HCT116 (cell line): ENCODE data around the gene ZFX. TPM values are rescaled to one million over a fixed set of nuclear protein-coding genes. Genes with fewer than 3 reads are reported as not detected.

ENCODE experiments used
- ATAC-seq: fragments of 200-7000 bp; cut with Tn5 transposase; 2 replicates; pipeline ENCODE4 v1.9.1; 2020; ENCODE audit warnings: mild to moderate bottlenecking, moderate library complexity
- BruUV-seq: library from RNA; stranded (reverse); fragments of 400-500 nt; replicated peaks from 2 replicates; lab custom pipeline; 2021; lab: Mats Ljungman, UMichigan
- CTCF ChIA-PET: fragments of 300-600 bp; sonication (Branson Sonifier 250); formaldehyde crosslinking; loops from one replicate; lab custom pipeline; 2021; ENCODE audit warnings: antibody characterized with exemption; lab: Charles Lee
- POLR2A ChIA-PET: fragments of 300-600, 350-600 bp; sonication (Branson Sonifier 250); formaldehyde crosslinking; loops from one replicate; lab custom pipeline; 2021; ENCODE audit warnings: antibody characterized with exemption; lab: Charles Lee
- RAD21 ChIA-PET, 2 experiments: fragments of 300-600 bp; sonication (Branson Sonifier 250); formaldehyde crosslinking; loops; one replicate each; lab custom pipeline; 2023; ENCODE audit warnings: low total read pairs in 2 of 2; ENCODE audit not compliant: uncharacterized antibody in 2 of 2, unreplicated experiment in 2 of 2, low non-redundant PET in 1 of 2; lab: Charles Lee
- DNase-seq: peaks from one replicate; pipeline ENCODE4 v3.0.0-alpha.2; 2010; ENCODE audit warnings: low read depth, low spot score
- H2AFZ ChIP-seq: fragments of 200-600 bp; shearing (Covaris generic), sonication (generic); 2 replicates; pipeline ENCODE4 v1.6.1; 2017; ENCODE audit warnings: low read depth, mixed run types, mixed read lengths, antibody characterized with exemption, low read length; ENCODE audit not compliant: poor library complexity, severe bottlenecking
- H3K27ac ChIP-seq: 2 replicates; pipeline ENCODE4 v1.5.1; 2012; ENCODE audit warnings: low read depth, low read length
- H3K27me3 ChIP-seq: fragments of 200-600 bp; sonication (generic); 2 replicates; pipeline ENCODE4 v1.6.1; 2016; ENCODE audit warnings: mixed run types, low read length, mixed read lengths; ENCODE audit not compliant: insufficient read depth
- H3K36me3 ChIP-seq, 2 experiments: fragments of 200-500 bp in 1 of 2; fragments of 200-600 bp in 1 of 2; sonication (Bioruptor generic) in 1 of 2; sonication (generic) in 1 of 2; 2 replicates each; pipeline versions ENCODE4 v1.5.1 to v1.6.1; 2014 to 2016; ENCODE audit warnings: low read length in 2 of 2, inconsistent platforms in 1 of 2, mixed read lengths in 1 of 2, mixed run types in 1 of 2; ENCODE audit not compliant: insufficient read depth in 2 of 2, control insufficient read depth in 1 of 2
- H3K4me1 ChIP-seq, 2 experiments: fragments of 200-600 bp in 1 of 2; sonication (generic) in 1 of 2; 2 replicates each; pipeline versions ENCODE4 v1.5.1 to v1.6.1; 2012 to 2017; ENCODE audit warnings: low read length in 2 of 2, inconsistent platforms in 1 of 2, mild to moderate bottlenecking in 1 of 2, mixed read lengths in 1 of 2, mixed run types in 1 of 2, moderate library complexity in 1 of 2; ENCODE audit not compliant: insufficient read depth in 2 of 2, control insufficient read depth in 1 of 2
- H3K4me2 ChIP-seq: fragments of 200-600 bp; sonication (generic); 2 replicates; pipeline ENCODE4 v1.6.1; 2017; ENCODE audit warnings: mixed run types, low read length, mixed read lengths
- H3K4me3 ChIP-seq, 2 experiments: fragments of 200-600 bp in 1 of 2; sonication (generic) in 1 of 2; replicated peaks in 1 of 2; 2 replicates each; pipeline ENCODE4 v1.5.1; 2011 to 2016; ENCODE audit warnings: low read length in 2 of 2, control low read depth in 1 of 2, low read depth in 1 of 2, mild to moderate bottlenecking in 1 of 2, mixed read lengths in 1 of 2, mixed run types in 1 of 2
- H3K79me2 ChIP-seq: fragments of 200-600 bp; sonication (generic); 2 replicates; pipeline ENCODE4 v1.6.1; 2017; ENCODE audit warnings: mild to moderate bottlenecking, mixed run types, low read length, moderate library complexity, mixed read lengths; ENCODE audit not compliant: insufficient read depth
- H3K9ac ChIP-seq: fragments of 200-600 bp; sonication (generic); 2 replicates; pipeline ENCODE4 v1.6.1; 2016; ENCODE audit warnings: low read length, mixed read lengths
- H3K9me2 ChIP-seq: fragments of 200-600 bp; sonication (generic), shearing (Covaris generic); 2 replicates; pipeline ENCODE4 v1.6.1; 2017; ENCODE audit warnings: mixed run types, mild to moderate bottlenecking, moderate library complexity; ENCODE audit not compliant: insufficient read depth
- H3K9me3 ChIP-seq, 2 experiments: fragments of 200-500 bp in 1 of 2; fragments of 200-600 bp in 1 of 2; sonication (Bioruptor generic) in 1 of 2; sonication (generic) in 1 of 2; 2 replicates each; pipeline ENCODE4 v1.6.1; 2014 to 2017; ENCODE audit warnings: low read length in 2 of 2, mixed read lengths in 2 of 2, inconsistent platforms in 1 of 2, low read depth in 1 of 2, mild to moderate bottlenecking in 1 of 2, mixed run types in 1 of 2, moderate library complexity in 1 of 2; ENCODE audit not compliant: control insufficient read depth in 1 of 2, insufficient read depth in 1 of 2
- H4K20me1 ChIP-seq: fragments of 200-600 bp; sonication (generic), shearing (Covaris generic); 2 replicates; pipeline ENCODE4 v1.6.1; 2017; ENCODE audit warnings: mixed run types, mild to moderate bottlenecking, moderate library complexity; ENCODE audit not compliant: insufficient read depth
- CBX3 ChIP-seq: IDR thresholded peaks from 2 replicates; pipeline ENCODE4 v1.6.1; 2012; ENCODE audit warnings: low read depth
- CEBPB ChIP-seq: IDR thresholded peaks from 2 replicates; pipeline ENCODE4 v1.6.1; 2012; ENCODE audit warnings: low read depth
- EZH2 ChIP-seq: fragments of 200-600 bp; sonication (generic); IDR thresholded peaks from 2 replicates; pipeline ENCODE4 v1.6.1; 2017; ENCODE audit warnings: antibody characterized with exemption, mixed run types
- FOSL1 ChIP-seq: IDR thresholded peaks from 2 replicates; pipeline ENCODE4 v1.6.1; 2012; ENCODE audit warnings: low read depth
- SIN3A ChIP-seq: IDR thresholded peaks from 2 replicates; pipeline ENCODE4 v1.6.1; 2012; ENCODE audit warnings: low read depth
- TCF7L2 ChIP-seq: IDR thresholded peaks from 2 replicates; pipeline ENCODE4 v1.7.0; 2011; ENCODE audit warnings: borderline replicate concordance, inconsistent platforms; ENCODE audit not compliant: insufficient read depth, insufficient read length; ENCODE audit errors: extremely low read depth
- YY1 ChIP-seq: IDR thresholded peaks from 2 replicates; pipeline ENCODE4 v1.6.1; 2011; ENCODE audit warnings: low read length, low read depth, moderate library complexity, mild to moderate bottlenecking; ENCODE audit not compliant: insufficient replicate concordance; ENCODE audit errors: extremely low read depth
- ZFX ChIP-seq: fragments of 450-650 bp; IDR thresholded peaks from 2 replicates; pipeline ENCODE4 v1.6.1; 2017
- intact Hi-C: fragments of 100-400 bp; cut with micrococcal nuclease; formaldehyde crosslinking; loops from 2 replicates; pipeline ENCODE4 v1.10.0; 2022
- total RNA-seq: library from RNA; stranded (reverse); gene quantifications from one replicate; pipeline ENCODE4 v1.2.1, GENCODE V29; 2021; ENCODE audit not compliant: unreplicated experiment
- TF ChIP-seq, protein P1 (sequence below): IDR thresholded peaks from 2 replicates; pipeline ENCODE4 v1.6.1; 2012
- TF ChIP-seq, protein P2 (sequence below): IDR thresholded peaks from 2 replicates; pipeline ENCODE4 v1.6.1; 2011; ENCODE audit warnings: mild to moderate bottlenecking, low read length, moderate library complexity; ENCODE audit not compliant: insufficient replicate concordance; ENCODE audit errors: extremely low read depth
- TF ChIP-seq, protein P3 (sequence below): IDR thresholded peaks from 2 replicates; pipeline ENCODE4 v1.6.1; 2012; ENCODE audit warnings: low read depth
- TF ChIP-seq, protein P4 (sequence below): IDR thresholded peaks from 2 replicates; pipeline ENCODE4 v1.6.1; 2012

The ZFX gene
- total RNA-seq, 1 experiment from 2014 or later: 28.1 TPM

DNA sequence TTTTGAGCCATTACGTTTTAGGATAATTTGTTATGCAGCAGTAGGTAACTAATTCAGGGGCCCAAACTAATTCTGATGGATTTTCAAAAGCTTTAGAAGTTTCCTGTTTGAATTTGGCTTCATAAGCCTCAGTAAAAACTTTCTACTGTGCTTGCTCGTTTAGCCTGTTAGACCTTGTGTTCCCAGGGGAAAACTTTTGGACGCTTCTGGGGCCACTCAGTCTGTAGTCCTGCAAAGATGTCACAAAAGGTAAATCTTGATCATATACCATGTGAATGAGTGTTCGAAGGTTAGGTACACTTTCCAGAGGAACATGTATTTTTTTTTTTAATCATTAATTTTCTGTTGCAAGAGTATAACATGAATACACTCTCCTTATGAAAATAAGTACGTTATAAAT, 93.7 kb downstream of the ZFX start:
- ATAC-seq: no peak
- Histone ChIP-seq H3K9ac (no peak overlapping the region), H3K79me2 (no peaks in the 10 kb centered on the region), H2AFZ (no peak overlapping the region), H3K27ac (no peak overlapping the region), H3K36me3 (no peaks in the 10 kb centered on the region), H3K9me2 (no peaks in the 10 kb centered on the region), H3K9me3 (no peaks in the 10 kb centered on the region), H4K20me1 (no peaks in the 10 kb centered on the region), H3K4me1 (peaks cover 10 to 17% of the 10 kb centered on the region in 2 experiments), H3K27me3 (no peaks in the 10 kb centered on the region), H3K4me2 (no peak overlapping the region), H3K4me3 (no peak overlapping the region)
- intact Hi-C loops: loop anchor here (2.0 to 5.0 kb wide), 2 partner anchors 162 to 336 kb away; partner anchors contain the start of genes APOO and CXorf58
- TF ChIP-seq FOSL1 (no peak), CEBPB (no peak), YY1 (no peak), SIN3A (no peak), CBX3 (no peak), EZH2 (no peak), ZFX (no peak), TCF7L2 (no peak)
- TF ChIP-seq, protein P1, sequence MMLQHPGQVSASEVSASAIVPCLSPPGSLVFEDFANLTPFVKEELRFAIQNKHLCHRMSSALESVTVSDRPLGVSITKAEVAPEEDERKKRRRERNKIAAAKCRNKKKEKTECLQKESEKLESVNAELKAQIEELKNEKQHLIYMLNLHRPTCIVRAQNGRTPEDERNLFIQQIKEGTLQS: no peak
- TF ChIP-seq, protein P2, sequence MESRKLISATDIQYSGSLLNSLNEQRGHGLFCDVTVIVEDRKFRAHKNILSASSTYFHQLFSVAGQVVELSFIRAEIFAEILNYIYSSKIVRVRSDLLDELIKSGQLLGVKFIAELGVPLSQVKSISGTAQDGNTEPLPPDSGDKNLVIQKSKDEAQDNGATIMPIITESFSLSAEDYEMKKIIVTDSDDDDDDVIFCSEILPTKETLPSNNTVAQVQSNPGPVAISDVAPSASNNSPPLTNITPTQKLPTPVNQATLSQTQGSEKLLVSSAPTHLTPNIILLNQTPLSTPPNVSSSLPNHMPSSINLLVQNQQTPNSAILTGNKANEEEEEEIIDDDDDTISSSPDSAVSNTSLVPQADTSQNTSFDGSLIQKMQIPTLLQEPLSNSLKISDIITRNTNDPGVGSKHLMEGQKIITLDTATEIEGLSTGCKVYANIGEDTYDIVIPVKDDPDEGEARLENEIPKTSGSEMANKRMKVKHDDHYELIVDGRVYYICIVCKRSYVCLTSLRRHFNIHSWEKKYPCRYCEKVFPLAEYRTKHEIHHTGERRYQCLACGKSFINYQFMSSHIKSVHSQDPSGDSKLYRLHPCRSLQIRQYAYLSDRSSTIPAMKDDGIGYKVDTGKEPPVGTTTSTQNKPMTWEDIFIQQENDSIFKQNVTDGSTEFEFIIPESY: no peak
- TF ChIP-seq, protein P3, sequence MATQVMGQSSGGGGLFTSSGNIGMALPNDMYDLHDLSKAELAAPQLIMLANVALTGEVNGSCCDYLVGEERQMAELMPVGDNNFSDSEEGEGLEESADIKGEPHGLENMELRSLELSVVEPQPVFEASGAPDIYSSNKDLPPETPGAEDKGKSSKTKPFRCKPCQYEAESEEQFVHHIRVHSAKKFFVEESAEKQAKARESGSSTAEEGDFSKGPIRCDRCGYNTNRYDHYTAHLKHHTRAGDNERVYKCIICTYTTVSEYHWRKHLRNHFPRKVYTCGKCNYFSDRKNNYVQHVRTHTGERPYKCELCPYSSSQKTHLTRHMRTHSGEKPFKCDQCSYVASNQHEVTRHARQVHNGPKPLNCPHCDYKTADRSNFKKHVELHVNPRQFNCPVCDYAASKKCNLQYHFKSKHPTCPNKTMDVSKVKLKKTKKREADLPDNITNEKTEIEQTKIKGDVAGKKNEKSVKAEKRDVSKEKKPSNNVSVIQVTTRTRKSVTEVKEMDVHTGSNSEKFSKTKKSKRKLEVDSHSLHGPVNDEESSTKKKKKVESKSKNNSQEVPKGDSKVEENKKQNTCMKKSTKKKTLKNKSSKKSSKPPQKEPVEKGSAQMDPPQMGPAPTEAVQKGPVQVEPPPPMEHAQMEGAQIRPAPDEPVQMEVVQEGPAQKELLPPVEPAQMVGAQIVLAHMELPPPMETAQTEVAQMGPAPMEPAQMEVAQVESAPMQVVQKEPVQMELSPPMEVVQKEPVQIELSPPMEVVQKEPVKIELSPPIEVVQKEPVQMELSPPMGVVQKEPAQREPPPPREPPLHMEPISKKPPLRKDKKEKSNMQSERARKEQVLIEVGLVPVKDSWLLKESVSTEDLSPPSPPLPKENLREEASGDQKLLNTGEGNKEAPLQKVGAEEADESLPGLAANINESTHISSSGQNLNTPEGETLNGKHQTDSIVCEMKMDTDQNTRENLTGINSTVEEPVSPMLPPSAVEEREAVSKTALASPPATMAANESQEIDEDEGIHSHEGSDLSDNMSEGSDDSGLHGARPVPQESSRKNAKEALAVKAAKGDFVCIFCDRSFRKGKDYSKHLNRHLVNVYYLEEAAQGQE: no peak
- TF ChIP-seq, protein P4, sequence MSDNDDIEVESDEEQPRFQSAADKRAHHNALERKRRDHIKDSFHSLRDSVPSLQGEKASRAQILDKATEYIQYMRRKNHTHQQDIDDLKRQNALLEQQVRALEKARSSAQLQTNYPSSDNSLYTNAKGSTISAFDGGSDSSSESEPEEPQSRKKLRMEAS: no peak
- POLR2A ChIA-PET: interaction anchor here (0.9 kb wide), 1 partner anchor 10 kb away, joined by 4 read pairs; no protein-coding TSS in a partner anchor
- BruUV-seq: no TSS peak
- no peak for DNase-seq
- RAD21 ChIA-PET: interaction anchor here in 1 of 2 experiments (0.6 kb wide), 1 partner anchor 500 kb away, joined by 4 read pairs; the partner anchor contains the start of gene ACOT9
- CTCF ChIA-PET: no interaction called here
